GM21576 (cell line): ENCODE results near the gene GLP1R.

Experiments used
- ATAC-seq: cut with Tn5 transposase; IDR thresholded peaks from one replicate; pipeline ENCODE4 v1.9.1; 2021; ENCODE audit warnings: mild to moderate bottlenecking, moderate library complexity; ENCODE audit not compliant: unreplicated experiment

The GLP1R gene

GRCh38 chr6:39085129-39085797 lies 36.7 kb downstream of the GLP1R start:
- ATAC-seq: no peak

- peak; percentile 86 for ATAC-seq
Measured at GRCh38 chr6:39086294-39086693, 37.7 kb downstream of the GLP1R start.

- ATAC-seq: no peak
Measured at GRCh38 chr6:39086711-39087110, 38.1 kb downstream of the GLP1R start.

DNA sequence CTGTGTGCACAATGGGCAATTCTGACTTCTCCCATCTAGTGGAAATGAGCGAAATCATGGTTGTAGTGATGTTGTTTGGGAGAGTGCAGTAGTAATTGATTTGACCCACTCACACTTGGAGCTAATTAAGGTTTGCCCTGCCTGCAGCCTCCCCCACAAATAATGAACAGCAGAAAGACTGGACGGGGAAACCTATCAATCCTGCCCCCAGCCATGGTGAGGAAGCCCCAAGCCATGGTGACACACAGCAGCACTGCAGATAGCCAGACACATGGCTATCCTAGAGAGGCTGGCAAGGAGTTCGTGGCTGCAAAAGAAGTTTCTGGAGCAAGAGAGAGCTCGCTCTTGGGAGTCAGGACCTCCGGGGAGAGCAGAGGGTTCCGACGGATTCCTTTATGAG lies 38.6 kb downstream of the GLP1R start:
- ATAC-seq: no peak

- no peak for ATAC-seq
Measured at GRCh38 chr6:39088331-39088730, 39.8 kb downstream of the GLP1R start.

- no peak for ATAC-seq
Measured at GRCh38 chr6:39090036-39090435, 41.5 kb downstream of the GLP1R start.

GRCh38 chr6:39091220-39091619 lies 42.6 kb downstream of the GLP1R start:
- no peak for ATAC-seq

DNA sequence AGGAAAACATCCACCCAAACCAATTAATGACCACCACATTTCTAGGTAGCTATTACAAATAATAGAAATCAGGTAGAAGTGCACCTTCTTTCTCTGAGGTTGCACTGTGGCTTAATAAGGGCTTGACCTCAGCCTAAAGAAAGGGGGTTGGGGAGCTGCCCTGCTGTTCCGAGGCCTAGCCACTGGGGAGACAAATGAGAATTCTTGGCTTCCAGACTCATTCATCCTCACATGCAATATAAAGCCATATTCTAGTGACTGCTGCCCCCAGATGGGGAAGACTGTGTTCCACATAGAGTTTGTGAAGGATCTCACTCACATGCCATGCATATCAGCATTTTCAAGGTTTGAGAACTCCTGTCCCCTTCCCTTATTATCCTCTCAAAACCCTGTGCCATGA lies 43.5 kb downstream of the GLP1R start:
- no peak for ATAC-seq

DNA sequence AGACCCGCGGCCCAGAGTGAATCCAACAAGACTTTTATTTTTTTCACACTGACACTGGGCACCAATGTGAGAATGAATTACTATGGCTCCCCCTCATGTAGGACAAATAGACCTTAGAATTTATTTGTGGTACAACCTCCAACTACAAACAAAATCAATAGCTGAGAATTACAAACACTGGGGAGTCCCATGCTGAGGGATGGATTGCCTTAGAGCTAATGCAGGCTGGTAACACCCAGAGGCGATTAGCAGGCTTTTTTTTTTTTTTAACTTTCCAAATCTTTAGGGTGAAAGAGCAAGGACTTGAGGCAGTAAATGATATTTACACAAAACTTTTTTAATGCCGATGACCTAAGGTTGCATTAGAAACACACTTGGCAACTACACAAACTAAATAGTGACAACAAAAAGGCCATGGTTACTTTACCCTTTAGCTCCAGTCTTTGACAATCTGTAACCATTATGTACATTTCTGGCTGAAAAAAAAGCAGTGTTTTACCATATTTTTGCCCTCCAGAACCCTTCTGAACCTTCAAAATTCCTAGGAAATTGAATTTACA lies 44.6 kb downstream of the GLP1R start:
- no peak for ATAC-seq

GRCh38 chr6:39095578-39095977 lies 47.0 kb downstream of the GLP1R start:
- ATAC-seq: no peak

DNA sequence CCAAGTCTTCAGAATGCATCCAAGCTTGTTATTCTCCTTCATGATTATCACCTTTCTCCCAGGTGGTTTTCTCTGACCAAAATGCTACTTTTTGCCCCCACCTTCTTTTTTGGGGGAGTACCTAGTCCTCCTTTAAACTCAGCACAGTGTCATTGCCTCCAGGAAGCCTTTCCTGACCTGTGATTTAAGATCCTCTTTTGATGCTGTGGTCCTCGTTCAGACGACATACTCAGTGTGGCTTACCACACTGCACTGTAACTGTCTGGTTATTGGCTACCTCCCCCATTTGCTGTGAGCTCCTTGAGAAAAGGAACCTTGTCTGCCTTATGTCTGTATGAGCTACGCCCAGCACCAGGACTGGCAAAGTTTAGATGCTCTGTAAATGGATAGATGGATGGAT lies 51.8 kb downstream of the GLP1R start:
- no peak for ATAC-seq

- ATAC-seq: peak; percentile 56
Measured at GRCh38 chr6:39102071-39102820, 53.7 kb downstream of the GLP1R start.

DNA sequence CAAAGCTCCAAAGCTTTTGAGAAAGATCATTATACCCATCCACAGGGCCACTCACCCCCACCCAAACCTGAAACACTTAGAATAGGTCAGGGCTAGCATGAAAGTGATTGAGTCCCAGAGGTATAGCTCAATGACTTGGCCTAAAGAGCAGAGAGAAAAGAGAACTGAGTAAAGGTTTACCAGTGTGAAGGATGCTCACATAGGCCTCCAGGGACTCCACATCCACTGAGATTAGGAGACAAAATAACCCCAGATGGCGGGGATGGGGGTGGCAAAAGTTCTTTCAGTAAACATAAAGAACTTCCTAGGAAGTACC lies 54.2 kb downstream of the GLP1R start:
- ATAC-seq: peak; percentile 67

- ATAC-seq: no peak
Measured at GRCh38 chr6:39104528-39104927, 55.9 kb downstream of the GLP1R start.

DNA sequence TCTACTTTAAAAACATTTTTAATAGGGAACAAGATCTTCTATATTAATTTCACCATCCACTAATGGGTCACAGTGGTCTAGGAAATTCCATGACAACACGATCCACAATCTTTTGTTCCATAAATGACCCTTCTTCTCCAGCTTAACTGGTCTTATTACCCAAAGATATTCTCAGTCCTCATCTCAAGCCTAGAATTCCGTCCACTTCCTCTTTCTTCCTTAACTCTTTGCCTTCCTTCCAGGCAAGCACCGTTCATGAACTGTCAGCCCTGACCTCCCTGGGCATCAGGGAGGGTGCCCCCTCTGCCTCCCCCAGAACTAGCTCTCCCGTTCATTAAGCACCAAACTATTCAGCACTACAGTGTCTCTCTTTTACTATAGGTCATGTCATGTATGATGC lies 58.5 kb downstream of the GLP1R start:
- ATAC-seq: no peak

- no peak for ATAC-seq
Measured at GRCh38 chr6:39107641-39108040, 59.1 kb downstream of the GLP1R start.

GRCh38 chr6:39108041-39108839 lies 59.7 kb downstream of the GLP1R start:
- no peak for ATAC-seq

- no peak for ATAC-seq
Measured at GRCh38 chr6:39111280-39111679, 62.7 kb downstream of the GLP1R start.

DNA sequence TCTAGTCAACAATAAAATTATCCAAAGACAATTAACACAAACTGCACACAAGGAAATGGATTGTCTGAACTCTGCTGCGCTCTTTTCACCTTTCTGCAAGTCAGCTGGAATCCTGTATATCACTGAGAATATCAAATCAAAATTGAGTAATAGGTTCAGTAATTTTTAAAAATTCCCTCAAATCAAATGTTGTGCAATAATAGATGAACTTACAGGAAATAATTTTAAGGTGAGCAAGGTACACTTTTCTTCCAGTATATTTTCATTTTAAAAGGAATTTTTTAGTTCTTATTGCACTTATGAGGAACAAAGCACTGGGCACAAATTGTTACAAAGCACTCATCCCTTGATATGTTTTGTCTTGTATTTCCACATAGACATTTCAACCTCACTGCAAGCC lies 65.2 kb downstream of the GLP1R start:
- no peak for ATAC-seq

GRCh38 chr6:39114388-39114703 lies 65.8 kb downstream of the GLP1R start:
- ATAC-seq: peak; percentile 9

GRCh38 chr6:39114704-39115599 lies 66.4 kb downstream of the GLP1R start, which contains the start of gene SAYSD1:
TSS of gene SAYSD1 (minus strand) at chr6:39115186. CDS start at chr6:39115089, 97 bp downstream.
- peak; percentile 95 for ATAC-seq
